HG03108 (cell line): ENCODE data around the gene PRIMA1.

ENCODE experiments used
- ATAC-seq: cut with Tn5 transposase; IDR thresholded peaks from one replicate; pipeline ENCODE4 v1.9.1; 2021; ENCODE audit warnings: moderate library complexity; ENCODE audit not compliant: unreplicated experiment

Gene PRIMA1

GRCh38 chr14:93788293-93788542, at the start of gene PRIMA1:
Gene PRIMA1, minus strand, starts transcription at chr14:93788485. Its CDS starts 767 bp downstream, at chr14:93787718.
- ATAC-seq: no peak

- ATAC-seq: no peak
Measured at GRCh38 chr14:93834699-93835371, 46.5 kb upstream of the PRIMA1 start.

- no peak for ATAC-seq
Measured at GRCh38 chr14:93832665-93833064, 44.4 kb upstream of the PRIMA1 start.

- no peak for ATAC-seq
Measured at GRCh38 chr14:93832081-93832480, 43.8 kb upstream of the PRIMA1 start.

GRCh38 chr14:93830753-93831461, 42.6 kb upstream of the PRIMA1 start:
- no peak for ATAC-seq

GRCh38 chr14:93829839-93830481, 41.7 kb upstream of the PRIMA1 start:
- ATAC-seq: no peak

GRCh38 chr14:93825235-93825553, 36.9 kb upstream of the PRIMA1 start:
- no peak for ATAC-seq

- no peak for ATAC-seq
Measured at GRCh38 chr14:93824518-93825234, 36.4 kb upstream of the PRIMA1 start.

GRCh38 chr14:93824076-93824475, 35.8 kb upstream of the PRIMA1 start:
- ATAC-seq: no peak

- no peak for ATAC-seq
Measured at GRCh38 chr14:93821051-93821450, 32.8 kb upstream of the PRIMA1 start.

GRCh38 chr14:93818857-93819256, 30.6 kb upstream of the PRIMA1 start:
- ATAC-seq: no peak

- no peak for ATAC-seq
Measured at GRCh38 chr14:93811676-93812075, 23.4 kb upstream of the PRIMA1 start.

- no peak for ATAC-seq
Measured at GRCh38 chr14:93811020-93811419, 22.7 kb upstream of the PRIMA1 start.

- peak; percentile 63 for ATAC-seq
Measured at GRCh38 chr14:93809491-93810420, 21.5 kb upstream of the PRIMA1 start.

- ATAC-seq: no peak
Measured at GRCh38 chr14:93804654-93805053, 16.4 kb upstream of the PRIMA1 start.

- no peak for ATAC-seq
Measured at GRCh38 chr14:93803408-93804318, 15.4 kb upstream of the PRIMA1 start.

- no peak for ATAC-seq
Measured at GRCh38 chr14:93799989-93800921, 12.0 kb upstream of the PRIMA1 start.

GRCh38 chr14:93799617-93799988, 11.3 kb upstream of the PRIMA1 start:
- no peak for ATAC-seq

- no peak for ATAC-seq
Measured at GRCh38 chr14:93797536-93797935, 9.3 kb upstream of the PRIMA1 start.
